CD4-positive, alpha-beta T cell treated with Interleukin-21 for 1 hour (primary cell): ENCODE results near the gene NFS1.
"Not testable (repeated sequence)": the region's sequence is repeated elsewhere in the genome, so short reads cannot be mapped to it uniquely, and the experiment has no call there.

ENCODE experiments used
- DNase-seq: peaks from one replicate; pipeline ENCODE4 v3.0.0-alpha.2; 2020

Gene NFS1

GRCh38 chr20:35706591-35707529 lies 7.7 kb upstream of the NFS1 start:
- not testable (repeated sequence) for DNase-seq

DNA sequence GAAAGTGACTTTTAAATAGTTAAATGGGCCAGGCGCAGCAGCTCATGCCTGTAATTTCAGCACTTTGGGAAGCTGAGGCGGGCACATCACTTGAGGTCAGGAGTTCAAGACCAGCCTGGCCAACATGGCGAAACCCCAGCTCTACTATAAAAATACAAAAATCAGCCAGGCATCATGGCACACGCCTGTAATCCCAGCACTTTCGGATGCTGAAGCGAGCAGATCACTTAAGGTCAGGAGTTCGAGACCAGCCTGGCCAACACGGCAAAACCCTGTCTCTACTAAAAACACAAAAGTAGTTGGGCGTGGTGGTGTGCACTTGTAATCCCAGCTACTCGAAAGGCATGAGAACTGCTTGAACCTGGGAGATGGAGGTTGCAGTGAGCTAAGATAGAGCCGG lies 6.7 kb upstream of the NFS1 start:
- not testable (repeated sequence) for DNase-seq

GRCh38 chr20:35704514-35705261 lies 5.5 kb upstream of the NFS1 start:
- no peak for DNase-seq

- no peak for DNase-seq
These were observed 3.9 kb upstream of the NFS1 start for GRCh38 chr20:35702824-35703695.

- no peak for DNase-seq
These were observed 3.1 kb upstream of the NFS1 start for GRCh38 chr20:35702051-35702823.

GRCh38 chr20:35700625-35701148 lies 1.5 kb upstream of the NFS1 start:
- no peak for DNase-seq

DNA sequence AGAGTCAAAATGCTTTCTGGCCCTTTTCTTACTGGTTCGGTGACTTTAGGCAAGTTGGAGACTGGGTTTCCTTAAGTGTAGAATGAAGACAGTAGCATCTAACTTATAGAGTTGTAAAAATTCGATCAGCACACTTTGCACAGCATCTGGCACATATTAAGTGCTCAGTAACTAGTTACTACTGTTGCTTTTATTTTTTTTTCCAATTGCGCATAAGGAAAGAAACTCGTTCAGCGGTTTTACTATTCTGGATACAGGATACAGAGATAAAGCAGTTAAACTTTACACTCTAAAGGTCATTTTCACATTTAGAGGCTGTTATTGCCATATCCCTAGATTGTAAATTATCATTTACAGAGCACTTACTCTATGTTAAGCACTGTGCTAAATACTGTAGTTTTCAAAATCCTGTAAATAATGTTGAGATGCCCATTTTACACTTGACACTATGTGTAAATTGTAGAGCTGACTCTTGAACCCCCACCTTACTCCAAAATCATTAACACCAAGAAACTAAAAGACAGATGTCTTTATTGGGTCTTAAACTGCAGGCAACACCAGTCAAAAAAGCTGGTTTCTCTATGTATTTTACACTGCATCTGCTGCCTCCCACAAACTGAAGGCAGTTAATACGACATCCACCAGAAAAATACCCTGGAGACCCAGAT lies 939 bp upstream of the NFS1 start:
- DNase-seq: no peak

- DNase-seq: no peak
These were observed 640 bp downstream of the NFS1 start for GRCh38 chr20:35698298-35699126.

DNA sequence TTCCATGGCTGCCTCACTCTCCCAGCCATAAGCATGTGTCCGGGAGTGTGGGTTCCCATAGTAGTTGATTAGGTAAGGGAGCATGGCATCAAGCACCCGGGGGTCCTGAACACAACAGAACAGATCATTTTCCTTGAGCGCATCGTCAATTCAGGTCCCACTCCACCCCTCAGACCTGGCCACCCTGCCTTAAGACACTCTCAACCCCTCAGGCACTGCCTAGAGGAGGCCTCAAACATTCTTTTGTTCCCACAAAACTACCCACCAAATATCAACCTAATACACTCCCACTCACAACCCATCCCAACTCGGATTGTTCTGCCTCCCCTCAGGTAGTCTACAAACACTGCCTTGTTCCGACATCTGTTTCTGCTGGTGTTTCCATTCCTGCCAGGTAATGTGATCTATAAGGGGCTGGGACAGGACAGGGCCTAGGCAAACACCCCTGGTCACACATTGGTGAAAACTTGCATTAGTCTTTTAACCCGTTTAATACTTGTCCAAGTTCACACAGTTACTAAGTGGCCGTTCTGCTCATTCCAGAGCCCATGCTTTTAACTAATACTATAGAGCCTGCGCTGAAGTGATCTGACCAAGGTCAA lies 1.4 kb downstream of the NFS1 start:
- no peak for DNase-seq

- DNase-seq: no peak
These were observed 3.2 kb downstream of the NFS1 start for GRCh38 chr20:35695978-35696377.

- no peak for DNase-seq
These were observed 3.9 kb downstream of the NFS1 start for GRCh38 chr20:35695245-35695749.

DNA sequence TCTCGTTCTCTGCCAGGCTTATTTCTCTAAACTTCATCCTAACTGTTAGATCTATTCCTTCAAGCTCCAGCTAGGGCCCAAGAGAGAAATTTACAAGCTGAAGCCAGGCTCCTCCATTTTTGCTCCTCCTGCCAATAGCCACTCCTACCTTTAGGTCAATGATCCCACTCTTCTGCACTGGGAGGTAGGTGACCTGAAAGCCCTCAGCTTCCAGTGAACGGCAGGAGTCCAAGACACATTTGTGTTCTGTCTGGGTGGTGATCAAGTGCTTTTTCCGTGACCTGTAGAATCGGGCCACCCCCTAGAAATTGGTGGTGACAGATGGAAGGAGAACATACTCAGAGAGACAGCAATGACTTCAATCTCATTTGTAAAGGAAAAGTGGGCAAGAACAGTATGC lies 8.9 kb downstream of the NFS1 start:
- no peak for DNase-seq

DNA sequence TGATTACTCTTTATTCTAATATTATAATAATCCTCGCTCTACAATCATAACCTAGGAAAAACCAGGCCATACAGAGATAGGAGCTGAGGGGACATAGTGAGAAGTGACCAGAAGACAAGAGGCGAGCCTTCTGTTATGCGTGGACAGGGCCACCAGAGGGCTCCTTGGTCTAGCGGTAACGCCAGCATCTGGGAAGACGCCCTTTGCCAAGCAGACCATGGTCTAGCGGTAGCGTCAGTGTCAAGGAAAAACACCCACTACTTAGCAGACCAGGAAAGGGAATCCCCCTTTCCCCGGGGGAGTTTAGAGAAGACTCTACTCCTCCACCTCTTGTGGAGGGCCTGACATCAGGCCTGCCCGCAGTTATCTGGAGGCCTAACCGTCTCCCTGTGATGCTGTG lies 12.3 kb downstream of the NFS1 start:
- not testable (repeated sequence) for DNase-seq

DNA sequence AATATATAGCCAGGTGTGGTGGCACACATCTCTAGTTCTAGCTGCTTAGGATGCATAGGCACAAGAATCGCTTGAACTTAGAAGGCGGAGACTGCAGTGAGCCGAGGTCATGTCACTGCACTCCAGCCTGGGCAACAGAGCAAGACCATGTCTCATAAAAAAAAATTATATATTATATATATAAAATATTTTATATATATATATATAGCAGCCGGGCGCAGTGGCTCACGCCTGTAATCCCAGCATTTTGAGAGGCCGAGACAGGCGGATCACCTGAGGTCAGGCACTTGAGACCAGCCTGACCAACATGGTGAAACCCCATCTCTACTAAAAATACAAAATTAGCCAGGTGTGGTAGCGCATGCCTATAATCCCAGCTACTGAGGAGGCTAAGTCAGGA lies 13.8 kb downstream of the NFS1 start:
- DNase-seq: not testable (repeated sequence)

DNA sequence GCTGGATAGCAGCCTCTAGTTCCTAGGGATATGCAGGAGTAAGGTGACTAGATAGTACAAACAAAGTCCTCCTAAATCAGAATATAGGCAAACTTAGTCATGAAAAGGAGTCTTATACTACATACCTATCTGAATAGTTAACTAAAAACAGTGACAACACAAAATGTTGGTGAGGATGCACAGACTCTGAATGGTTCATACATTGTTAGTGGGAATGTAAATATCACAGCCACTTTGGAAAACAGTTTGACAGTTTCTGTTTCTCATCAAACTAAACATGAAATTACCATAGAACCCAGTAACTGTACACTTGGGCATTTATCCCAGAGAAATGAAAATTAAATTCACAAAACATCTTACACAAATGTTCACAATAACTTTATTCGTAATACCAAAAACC lies 17.2 kb downstream of the NFS1 start:
- DNase-seq: no peak

- no peak for DNase-seq
These were observed 18.5 kb downstream of the NFS1 start for GRCh38 chr20:35680452-35681183.

DNA sequence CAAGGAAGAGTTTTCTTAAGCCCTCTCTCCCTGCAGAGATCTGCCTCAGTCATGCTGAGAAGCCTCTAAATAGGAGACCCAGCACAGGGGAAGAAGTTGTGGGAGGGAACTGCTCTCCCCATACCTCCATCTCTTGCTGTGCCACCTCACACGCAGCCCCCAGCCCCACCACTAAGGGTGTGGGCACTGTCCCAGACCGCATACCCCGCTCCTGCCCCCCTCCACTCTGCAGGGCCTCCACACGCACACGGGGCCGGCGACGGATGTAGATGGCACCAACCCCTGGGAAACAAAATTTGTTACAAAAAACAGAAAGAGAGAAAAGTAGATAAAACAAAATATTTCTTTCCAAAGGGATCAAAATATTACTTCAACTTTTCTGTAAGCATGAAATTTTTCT lies 24.2 kb downstream of the NFS1 start:
- no peak for DNase-seq

- DNase-seq: no peak
These were observed 25.3 kb downstream of the NFS1 start for GRCh38 chr20:35673884-35674283.

DNA sequence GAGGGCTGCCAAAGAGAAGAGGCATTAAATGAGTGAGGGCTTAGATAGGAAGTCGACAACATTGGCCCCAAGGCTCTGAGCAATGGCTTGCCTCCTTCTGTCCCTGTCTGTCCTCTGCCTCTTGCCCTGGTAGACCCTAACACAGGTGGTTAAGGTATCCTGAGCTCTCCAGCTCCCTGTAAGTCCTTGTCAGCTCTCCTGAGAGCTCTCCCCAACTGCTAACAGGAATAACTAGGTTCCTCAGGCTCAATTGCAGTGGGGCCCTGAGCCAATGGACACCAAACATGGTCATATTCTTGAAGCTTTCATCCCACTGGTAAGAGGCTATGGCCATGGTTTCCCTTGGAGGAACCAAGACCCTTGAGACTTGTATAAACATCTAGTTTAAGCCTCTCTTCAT lies 29.5 kb downstream of the NFS1 start:
- no peak for DNase-seq
